Stimulated activated CD4-positive, alpha-beta T cell treated with anti-CD3 and anti-CD28 coated beads, Interleukin-1b, Interleukin-23, amount 100 ng/mL, for 1 hour (primary cell): ENCODE measurements around the gene TTC28.

Experiments
- DNase-seq, 2 donors: peaks; one replicate each; pipeline ENCODE4 v3.0.0-alpha.2; 2020; ENCODE audit warnings: low read depth in 2 of 2

The TTC28 gene

GRCh38 chr22:27989758-27990450 lies 689.7 kb downstream of the TTC28 start:
- DNase-seq, result no peak

DNA sequence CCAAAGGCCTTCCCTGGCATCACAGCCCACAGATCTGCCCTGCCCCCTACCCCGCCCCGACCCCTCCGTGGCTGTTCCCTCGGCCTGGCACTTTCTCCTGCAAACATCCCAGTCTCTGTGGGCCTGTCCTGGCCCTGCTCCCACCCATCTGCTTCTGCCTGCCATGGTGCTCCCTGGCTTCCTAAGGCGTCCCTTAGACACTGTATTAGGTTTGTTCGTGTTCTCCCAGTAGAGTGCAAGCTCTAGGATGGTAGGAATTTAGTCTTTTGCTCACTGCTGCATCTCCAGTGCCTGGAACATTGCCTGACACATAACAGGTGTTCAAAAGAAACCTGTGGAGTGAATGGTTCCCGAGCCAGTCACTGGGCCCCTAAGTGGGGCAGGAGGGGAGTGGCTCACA lies 690.9 kb downstream of the TTC28 start:
- no peak for DNase-seq

- no peak for DNase-seq
Measured at GRCh38 chr22:27987557-27987956, 692.1 kb downstream of the TTC28 start.

DNA sequence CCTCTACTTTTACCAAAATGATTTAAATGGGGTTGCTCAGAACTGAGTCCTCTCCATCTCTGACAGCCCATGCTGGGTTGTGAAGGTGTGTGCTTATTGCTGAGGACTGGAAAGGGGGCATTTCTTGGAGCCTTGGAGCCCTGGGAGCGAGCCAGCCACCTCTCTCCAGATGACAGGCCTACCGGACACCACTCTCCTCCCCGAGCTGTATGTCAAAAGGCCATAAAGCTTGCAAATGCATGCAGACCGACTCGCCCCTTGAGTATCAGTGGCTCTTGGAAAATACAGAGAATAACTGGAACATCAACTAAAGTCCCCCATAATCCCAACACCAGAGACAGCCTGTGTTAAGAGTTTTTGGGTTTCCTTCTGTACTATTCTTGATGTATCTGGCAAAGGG lies 692.7 kb downstream of the TTC28 start:
- DNase-seq, result no peak

- no peak for DNase-seq
Measured at GRCh38 chr22:27986459-27986858, 693.2 kb downstream of the TTC28 start.

DNA sequence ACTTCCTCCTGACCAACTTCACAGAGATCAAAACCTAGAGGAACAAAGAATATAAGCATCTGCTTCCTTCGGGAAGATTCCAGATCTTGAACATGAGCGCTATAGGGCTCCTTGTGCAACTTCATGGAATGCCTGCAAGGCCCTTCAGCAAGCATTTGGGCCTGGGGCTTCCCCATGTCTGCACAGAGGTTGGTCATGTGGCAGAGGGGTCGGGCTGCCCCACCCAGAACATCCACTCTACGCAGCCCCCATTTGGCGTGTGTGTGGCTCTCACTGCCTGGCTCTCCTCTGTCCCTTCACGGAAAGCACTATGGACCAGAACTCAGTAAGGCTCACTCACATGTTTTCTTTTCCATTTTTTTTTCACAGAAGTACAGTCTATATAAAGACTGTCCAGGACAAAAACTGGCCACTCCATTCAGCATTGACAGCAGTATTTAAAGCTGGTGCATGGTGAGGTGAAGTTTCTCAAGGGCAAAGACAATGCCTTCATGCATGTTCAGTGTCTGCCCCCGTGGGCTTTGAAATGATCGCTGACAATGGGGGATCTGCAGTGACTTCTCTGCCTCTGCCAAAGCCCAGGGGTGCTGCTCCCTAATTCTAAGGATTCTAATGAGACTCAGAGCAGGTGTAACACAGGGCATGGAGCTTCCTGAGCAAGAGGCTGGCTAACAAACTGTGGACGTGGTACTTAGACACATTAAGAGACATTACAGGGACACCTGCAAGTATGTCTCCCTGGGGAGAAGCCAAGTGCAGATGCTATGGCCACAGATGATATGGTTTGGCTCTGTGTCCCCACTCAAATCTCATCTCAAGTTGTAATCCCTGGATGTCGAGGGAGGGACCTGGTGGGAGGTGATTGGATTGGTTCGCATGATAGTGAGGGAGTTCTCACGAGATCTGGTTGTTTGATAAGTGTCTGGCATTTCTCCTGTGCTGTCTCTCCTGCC lies 694.0 kb downstream of the TTC28 start:
- no peak for DNase-seq

DNA sequence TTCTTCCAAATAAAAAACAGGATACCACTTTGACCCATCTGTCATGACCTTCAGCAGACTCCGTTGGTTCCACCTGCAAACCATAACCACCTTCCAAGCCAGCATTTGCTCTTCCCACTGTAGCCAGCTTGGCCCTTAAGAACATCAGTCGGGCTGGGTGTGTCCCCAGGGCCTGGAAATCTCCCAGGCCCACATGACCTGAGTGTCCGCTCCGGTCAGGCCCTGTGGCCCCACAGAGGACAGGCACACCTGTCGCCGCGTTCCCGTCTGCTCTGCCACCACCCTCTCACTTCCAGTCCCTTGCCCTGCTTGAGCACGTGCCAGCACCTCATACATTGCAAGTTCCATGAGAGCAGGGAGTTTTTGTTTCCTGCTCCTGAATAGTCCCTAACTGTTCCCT lies 694.9 kb downstream of the TTC28 start:
- no peak for DNase-seq

GRCh38 chr22:27984001-27984695 lies 695.5 kb downstream of the TTC28 start:
- no peak for DNase-seq

DNA sequence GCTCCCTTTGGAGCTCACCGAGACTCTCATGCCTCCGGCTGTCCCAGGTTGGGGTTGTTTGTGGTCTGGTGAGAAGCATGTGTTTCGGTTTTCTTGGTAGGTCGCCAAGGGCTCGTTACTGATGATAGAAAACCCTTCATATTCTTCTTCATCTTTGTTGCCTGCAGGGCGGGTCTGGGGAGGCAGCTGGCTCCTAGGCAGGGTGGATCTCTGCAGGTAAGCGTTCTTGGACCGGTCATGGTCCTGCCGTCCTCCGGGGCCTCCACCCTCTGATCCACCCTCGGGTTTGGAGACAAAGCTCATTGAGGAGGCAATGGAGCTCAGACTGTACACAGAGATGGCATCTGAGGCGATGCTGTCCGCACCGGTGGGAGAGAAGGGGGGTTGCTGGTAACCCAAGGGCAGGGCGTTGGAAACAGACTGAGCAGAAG lies 696.3 kb downstream of the TTC28 start:
- no peak for DNase-seq

DNA sequence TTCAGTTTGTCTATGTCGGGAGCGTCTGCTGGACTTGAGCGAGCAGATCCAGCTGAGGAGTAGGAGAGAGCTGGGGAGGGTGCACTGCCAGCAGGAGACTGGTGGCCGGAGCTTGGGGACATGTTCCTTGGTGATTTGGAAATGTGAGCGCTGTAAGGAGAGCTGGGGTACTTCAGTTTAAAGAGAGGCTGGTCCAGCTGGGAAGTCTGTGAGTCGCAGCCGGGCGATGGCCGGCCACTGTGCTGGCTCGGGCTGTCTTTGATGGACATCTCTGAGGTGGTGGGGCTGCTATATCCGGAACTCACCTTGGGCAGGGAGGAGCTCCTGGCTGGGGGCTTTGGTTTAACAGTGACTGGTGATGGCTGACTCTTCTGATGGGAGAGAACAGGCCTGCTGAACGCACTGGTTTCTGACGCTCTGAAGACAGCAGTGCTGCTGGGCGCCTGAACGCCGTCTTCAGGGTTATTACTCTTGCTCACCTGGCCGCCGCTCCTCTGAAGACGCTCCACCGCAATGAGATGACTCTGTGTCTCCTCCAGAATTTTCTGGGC lies 696.9 kb downstream of the TTC28 start:
- no peak for DNase-seq

- no peak for DNase-seq
Measured at GRCh38 chr22:27982106-27982505, 697.5 kb downstream of the TTC28 start.

DNA sequence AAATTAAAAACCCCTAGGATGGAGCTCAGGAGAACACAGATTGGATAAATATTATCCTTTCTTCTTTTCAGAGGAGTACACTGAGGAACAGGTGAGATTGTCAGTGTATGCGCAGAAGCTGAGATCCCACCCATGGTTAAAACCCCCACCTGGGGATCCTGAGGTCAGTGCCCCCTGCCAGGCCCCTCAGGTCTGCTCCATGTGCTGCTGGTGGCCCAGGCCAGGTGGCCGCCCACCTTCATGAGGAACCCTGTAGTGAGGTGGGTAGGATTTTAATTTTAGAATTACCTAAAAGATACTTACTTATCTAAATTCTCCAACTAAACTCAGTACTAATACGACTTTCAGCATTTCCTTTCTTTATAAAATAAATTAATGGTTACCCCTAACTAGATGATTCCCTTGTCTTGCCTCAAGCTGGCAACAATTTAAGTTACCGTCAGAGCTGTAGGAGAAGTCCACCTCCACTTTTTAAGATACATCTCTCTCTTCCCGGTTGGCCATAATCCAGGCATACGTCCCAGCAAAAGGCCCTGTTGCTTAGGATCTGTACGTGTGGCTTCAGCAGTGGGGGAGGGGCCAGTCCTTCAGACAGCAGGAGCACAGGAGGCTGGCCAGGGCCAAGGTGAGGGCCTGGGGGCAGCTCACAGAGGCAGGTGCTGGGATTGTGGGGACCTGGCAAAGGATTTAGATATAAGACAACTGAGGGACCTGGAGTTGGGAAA lies 699.1 kb downstream of the TTC28 start:
- DNase-seq, result no peak

DNA sequence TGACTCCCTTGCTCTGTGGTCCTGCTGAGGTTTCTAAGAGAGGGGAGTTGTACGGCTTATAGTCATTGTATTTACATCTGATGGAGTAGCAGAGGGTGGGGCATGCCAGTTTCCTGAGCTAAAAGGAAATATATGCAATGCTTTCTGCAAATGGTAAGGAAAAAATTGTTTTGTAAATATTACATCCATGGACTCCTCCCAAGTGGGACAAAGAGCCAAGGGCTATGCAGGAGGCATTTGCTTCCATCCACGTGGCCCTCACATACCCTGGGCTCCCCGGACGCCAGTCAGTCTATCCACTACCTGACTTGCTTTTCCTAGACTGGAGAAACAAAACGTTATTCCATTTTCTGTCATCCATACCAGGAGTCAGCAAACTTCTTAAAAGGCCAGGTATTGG lies 700.8 kb downstream of the TTC28 start:
- no peak for DNase-seq

GRCh38 chr22:27978317-27978716 lies 701.3 kb downstream of the TTC28 start:
- no peak for DNase-seq

GRCh38 chr22:27976586-27976985 lies 703.1 kb downstream of the TTC28 start:
- no peak for DNase-seq

DNA sequence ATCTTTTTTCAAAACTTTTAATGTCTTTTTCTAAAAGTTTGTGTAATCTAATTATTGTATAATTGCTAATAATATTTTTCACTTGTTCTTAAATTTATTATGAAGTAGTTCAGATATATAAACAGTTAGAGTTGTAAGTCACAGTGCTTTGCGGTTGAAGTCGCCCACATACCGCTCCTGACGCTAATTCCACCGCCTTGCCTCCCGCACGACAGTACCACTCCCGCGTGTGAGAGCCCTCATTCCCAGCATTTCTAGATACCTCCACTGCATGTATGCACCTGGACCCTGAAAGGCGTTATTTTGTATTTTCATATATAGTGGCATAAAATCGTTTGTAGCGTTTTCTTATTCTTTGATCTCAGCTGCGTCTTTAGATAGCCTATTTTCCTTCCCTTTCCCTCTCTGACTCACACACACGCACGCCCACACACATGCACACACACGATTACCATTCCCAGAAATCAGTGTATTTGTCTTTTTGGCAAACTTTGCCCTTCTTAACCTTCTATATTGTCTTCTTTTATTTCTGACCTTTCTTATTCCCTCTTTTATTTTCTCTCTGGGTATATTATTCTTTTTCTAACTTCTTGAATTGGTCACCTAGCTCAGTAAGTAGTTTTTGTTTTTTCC lies 704.1 kb downstream of the TTC28 start:
- no peak for DNase-seq

DNA sequence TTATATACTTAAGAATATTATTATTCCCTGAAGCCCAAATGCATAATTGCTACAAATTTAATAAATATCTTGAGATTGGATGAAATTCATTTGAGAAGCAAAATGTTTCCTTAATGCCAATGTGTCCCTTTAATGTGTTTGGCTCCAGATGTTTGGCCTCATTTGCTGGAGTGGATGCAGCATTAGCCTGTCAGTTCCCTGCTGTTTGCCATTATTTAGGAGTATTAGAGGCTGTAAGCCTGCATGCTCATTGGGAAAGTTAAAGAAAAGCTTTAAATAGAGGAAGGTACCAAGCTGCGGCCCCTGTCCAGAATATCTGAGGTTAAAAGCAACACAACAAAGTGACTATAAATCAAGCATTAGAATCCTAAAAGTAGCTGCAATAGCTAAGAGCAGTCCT lies 705.8 kb downstream of the TTC28 start:
- no peak for DNase-seq

DNA sequence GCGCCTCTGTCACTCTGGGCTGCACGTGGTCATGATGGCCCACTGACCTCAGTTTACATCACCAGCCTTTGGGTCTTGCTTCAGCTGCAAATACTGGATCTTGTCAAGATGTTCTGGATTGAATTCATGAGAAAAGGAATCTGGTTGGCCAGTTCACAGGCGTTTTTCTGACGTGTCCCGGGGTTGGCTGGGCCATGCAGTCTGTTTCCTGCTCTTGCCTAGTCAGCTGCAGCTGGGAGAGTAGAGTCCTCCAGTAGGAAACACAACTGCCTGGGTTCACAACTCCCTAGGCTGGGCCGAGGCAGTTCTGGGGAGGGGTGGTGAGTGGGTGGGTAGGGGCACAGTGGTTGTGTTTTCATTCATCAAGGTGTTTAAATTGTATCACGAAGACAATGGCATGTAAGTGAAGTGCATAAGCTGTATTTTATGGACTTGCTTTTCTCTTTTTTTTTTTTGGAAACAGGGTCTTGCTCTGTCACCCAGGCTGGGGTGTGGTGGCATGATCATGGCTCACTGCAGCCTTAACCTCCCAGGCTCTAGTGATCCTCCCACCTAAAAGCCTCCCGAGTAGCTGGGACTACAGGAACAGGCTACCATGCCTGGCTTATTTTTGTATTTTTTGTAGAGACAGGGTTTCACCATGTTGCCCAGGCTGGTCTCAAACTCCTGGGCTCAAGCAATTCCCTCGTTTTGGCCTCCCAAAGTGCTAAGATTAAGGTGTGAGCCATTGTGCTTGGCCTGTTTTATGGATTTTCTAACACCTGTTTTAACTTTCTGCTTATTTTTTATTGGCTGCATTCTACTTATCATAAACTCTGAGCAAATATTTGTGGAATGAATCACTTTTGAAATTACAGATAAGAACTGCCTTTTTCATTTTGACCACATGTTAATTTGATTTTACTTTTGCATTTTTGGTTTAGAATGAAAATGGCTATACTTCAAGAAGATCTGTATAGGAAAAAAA lies 706.6 kb downstream of the TTC28 start:
- DNase-seq, result no peak

DNA sequence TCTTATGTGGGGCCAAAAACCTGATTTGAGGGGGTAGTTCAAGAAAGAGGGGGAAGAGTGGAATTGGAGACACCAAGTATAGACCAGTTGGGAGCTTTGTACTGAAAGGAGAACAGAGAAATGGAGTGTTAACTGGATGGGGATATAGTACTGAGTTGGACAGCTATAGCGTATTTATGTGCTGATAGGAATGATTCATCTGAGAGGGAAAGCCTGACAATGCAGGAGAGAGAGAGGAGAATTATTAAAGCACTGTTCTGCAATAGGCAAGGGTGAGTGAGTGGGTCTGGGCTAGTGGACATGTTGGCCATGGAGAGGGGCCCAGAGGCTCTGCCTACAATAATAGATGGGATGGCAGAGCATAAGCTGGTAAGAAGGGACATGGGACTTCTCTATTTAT lies 707.7 kb downstream of the TTC28 start:
- DNase-seq, result no peak
